A204.1 (cell line): ENCODE results near the gene TENT4B.
"Not testable (repeated sequence)": the region's sequence is repeated elsewhere in the genome, so short reads cannot be mapped to it uniquely, and the experiment has no call there.

ENCODE experiments used
- FAIRE-seq: peaks from 2 replicates; lab custom pipeline; 2012; peaks lifted over from hg19 to GRCh38; lab: Jason Lieb, UNC

Gene TENT4B

GRCh38 chr16:50155925-50156324, 2.8 kb downstream of the TENT4B start:
- FAIRE-seq: no peak

- no peak for FAIRE-seq
These were observed 3.5 kb downstream of the TENT4B start for GRCh38 chr16:50156590-50156989.

GRCh38 chr16:50160495-50161164, 7.5 kb downstream of the TENT4B start:
- FAIRE-seq: no peak

GRCh38 chr16:50161950-50162349, 8.8 kb downstream of the TENT4B start:
- FAIRE-seq: no peak

DNA sequence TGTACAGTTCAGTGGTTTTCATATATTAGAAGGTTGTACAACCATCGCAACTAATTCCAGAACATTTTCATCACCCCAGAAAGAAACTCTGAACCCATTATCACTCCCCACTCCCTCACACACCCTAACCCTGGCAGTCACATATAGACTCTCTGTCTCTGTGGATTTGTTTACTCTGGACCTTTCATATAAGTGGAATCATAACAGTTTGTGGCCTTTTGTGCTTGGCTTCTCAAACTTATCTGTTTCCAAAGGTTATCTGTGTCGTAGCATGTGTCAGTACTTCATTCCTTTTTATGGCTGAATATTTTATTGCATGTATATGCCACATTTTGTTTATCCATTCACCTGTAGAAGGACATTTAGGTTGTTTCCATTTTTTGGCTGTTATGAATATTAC, 12.4 kb downstream of the TENT4B start:
- no peak for FAIRE-seq

DNA sequence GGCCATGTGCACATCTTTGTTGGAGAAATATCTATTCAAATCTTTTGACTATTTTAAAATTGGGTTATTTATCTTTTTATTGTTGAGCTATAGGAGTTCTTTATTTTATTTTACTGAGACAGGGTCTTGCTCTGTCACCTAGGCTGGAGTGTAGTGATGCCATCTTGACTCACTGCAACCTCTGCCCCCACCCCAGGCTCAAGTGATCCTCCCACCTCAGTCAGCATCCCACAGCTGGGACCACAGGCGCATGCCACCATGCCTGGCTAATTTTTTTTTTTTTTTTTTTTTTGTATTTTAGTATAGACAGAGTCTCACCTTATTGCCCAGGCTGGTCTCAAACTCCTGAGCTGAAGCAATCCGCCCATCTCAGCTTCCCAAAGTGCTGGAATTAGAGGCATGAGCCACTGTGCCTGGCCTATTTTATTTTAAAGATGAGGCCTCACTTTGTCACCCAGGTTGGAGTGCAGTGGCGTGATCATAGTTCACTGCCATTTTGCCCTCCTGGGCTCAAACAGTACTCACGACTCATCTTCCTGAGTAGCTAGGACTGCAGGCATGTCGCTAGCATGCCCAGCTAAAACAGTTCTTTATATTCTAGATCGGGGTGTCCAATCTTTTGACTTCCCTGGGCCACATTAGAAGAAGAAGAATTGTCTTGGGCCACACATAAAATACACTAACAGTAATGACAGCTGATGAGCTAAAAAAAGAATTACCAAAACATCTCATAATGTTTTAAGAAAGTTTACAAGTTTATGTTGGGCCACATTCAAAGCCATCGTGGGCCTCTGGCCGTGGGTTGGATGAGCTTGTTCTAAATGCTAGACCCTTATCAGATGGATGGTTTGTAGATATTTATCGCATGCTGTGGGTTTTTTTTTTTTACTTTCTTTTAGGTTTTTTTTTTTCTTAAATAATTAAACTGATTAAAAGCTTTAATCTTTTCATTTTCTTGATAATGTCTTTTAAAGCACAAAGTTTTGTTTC, 13.7 kb downstream of the TENT4B start:
- FAIRE-seq: peak; percentile 32

GRCh38 chr16:50167556-50167955, 14.4 kb downstream of the TENT4B start:
- FAIRE-seq: no peak

- no peak for FAIRE-seq
These were observed 16.5 kb downstream of the TENT4B start for GRCh38 chr16:50169555-50170096.

DNA sequence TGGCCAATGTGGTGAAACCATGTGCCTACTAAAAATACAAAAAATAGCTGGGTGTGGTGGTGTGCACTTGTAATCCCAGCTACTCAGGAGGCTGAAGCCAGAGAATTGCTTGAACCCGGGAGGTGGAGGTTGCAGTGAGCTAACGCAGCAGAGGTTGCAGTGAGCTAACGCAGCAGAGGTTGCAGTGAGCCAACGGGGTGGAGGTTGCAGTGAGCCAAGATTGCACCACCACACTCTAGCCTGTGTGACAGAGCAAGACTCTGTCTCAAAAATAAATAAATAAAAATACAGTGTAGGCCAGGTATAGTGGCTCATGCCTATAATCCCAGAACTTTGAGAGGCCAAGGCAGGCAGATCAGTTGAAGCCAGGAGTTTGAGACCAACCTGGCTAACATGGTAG, 18.7 kb downstream of the TENT4B start:
- FAIRE-seq: not testable (repeated sequence)

DNA sequence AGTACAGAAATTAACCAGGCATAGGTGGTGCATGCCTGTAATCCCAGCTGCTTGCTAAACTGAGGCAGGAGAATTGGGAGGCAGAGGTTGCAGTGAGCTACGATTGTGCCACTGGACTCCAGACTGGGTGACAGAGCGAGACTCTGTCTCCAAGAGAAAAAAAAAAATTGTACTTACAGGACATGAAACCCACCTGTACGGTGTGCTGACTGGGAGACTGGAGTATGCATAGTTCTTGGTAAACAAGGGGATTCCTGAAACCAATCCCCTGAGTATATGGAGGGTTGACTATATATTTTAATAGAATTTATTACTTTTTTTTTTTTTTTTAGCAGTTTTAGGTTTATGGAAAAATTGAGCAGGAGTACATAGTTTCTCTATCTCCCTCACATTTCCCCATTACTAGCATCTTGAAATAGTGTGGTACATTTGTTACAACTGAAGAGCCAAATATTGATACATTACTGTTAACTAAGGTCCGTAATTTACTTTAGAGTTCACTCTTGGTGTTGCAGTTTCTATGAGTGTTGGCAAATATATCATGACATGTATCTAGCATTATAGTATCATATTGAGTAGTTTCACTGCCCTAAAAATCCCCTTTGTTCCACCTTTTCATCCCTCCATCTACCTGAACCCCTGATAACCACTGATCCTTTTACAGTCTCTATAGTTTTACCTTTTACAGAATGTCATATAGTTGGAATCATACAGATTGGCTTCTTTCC, 19.3 kb downstream of the TENT4B start:
- no peak for FAIRE-seq

GRCh38 chr16:50173316-50173715, 20.2 kb downstream of the TENT4B start:
- FAIRE-seq: no peak

GRCh38 chr16:50178491-50178941, 25.4 kb downstream of the TENT4B start:
- no peak for FAIRE-seq

DNA sequence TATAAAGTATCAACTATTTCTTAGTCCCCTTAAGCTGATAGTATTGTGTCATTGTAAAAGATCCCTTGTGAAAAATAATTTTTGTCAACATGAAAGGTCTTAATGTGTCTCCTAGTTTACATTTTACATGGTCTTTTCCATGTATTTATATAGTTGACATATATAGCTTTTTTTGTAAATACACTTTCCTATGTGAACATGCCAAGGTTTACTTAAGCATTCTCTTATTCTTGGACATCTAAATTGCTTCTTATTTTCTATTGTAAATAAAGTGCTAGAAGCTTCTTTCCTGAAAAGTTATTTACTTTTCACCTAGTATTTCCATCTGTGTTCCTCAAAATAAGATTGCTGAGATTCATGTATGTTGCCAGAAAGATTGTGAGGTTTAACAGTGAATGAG, 29.3 kb downstream of the TENT4B start:
- no peak for FAIRE-seq

- FAIRE-seq: no peak
These were observed 30.2 kb downstream of the TENT4B start for GRCh38 chr16:50183316-50183715.

DNA sequence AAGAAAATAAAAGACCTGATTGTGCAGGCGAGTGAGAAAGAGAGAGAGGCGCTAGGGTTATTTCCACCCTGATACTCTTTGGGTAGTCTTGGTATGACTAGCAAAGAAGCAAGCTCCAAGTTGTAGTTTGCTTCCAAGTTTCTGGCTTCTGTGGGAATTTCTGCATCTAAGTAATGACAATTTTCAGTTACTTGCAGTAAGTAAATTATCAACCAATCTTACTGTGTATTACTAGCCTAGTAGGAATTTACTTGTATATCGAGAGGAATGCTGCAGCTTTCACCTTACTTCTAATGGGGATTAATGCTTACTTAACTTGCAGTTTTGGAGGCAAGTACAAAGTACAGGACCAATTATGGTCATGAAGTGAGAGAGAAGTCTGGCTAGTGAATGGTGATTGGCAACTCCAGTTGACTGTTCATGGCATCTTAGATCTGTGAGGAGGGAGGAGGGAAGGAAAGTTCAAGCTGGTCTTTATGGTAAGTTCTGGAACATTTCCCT, 31.9 kb downstream of the TENT4B start:
- FAIRE-seq: no peak

- no peak for FAIRE-seq
These were observed 35.6 kb downstream of the TENT4B start for GRCh38 chr16:50188619-50189136.

DNA sequence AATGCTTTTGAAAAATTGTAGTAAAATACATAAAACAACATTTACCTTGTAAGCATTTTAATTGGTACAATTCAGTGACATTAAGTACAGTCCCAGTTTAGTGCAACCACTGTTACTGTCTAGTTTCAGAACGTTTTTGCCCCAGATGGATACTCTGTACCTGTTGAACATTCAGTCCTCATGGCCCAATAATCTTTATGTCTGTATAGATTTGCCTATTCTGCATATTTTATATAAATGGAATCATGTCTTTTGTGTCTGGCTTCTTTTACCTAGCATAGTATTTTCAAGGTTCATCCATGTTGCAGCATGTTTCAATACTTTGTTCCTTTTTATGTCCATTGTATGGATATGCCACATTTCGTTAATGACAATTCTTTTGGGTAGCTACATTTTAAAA, 37.2 kb downstream of the TENT4B start:
- no peak for FAIRE-seq

GRCh38 chr16:50192386-50193050, 39.4 kb downstream of the TENT4B start:
- FAIRE-seq: no peak

- FAIRE-seq: no peak
These were observed 40.5 kb downstream of the TENT4B start for GRCh38 chr16:50193594-50193993.

GRCh38 chr16:50195276-50195675, 42.2 kb downstream of the TENT4B start:
- FAIRE-seq: no peak

- FAIRE-seq: no peak
These were observed 42.6 kb downstream of the TENT4B start for GRCh38 chr16:50195756-50196155.
